ENCODE results near the gene TMEM143.

TMEM143 gene

DNA sequence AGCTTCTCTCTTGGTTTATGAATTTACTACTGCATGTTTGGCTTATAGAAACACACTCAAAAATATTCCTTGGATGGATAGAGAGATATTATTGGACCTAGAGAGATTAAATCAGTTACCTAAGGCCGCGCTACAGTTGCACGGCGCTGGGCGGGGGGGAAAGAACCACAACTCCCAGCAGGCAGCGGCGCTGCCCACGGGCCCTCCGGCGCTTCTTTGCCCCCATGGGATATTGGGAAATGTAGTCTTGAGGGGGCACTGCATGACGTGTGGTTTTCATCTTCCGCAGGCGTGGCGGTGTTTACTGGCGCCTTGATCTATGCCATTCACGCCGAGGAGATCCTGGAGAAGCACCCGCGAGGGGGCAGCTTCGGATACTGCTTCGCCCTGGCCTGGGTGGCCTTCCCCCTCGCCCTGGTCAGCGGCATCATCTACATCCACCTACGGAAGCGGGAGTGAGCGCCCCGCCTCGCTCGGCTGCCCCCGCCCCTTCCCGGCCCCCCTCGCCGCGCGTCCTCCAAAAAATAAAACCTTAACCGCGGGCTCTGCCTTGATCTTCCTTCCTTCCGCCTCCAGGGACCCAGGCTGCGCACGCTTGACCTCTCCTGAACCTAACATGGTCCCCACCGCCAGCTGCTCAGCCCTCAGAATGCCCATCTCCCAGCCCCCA, 33.6 kb downstream of the TMEM143 start:
- Histone ChIP-seq H4K8ac (ENCODE audit: low read depth, low read length) (peak overlapping the region; percentile 82), H3K23ac (ENCODE audit: low read length) (no peak overlapping the region), H3K4ac (ENCODE audit: low read depth, low read length) (peak overlapping the region; percentile 74), H2AK5ac (ENCODE audit: low read length) (peak overlapping the region; percentile 67), H3K18ac (ENCODE audit: low read length) (peak overlapping the region; percentile 25), H4K12ac (ENCODE audit: low read depth, low read length) (peak overlapping the region; percentile 92), H2BK5ac (ENCODE audit: low read depth, low read length, poor library complexity) (peak overlapping the region; percentile 61), H2BK12ac (ENCODE audit: low read length) (peak overlapping the region; percentile 56), H2BK120ac (ENCODE audit: insufficient read depth, low read length, poor library complexity) (peak overlapping the region; percentile 37), H3K9ac (ENCODE audit: low read length) (peak overlapping the region; percentile 54), H3K27me3 (ENCODE audit: insufficient read depth, low read length) (no peaks in the 10 kb centered on the region), H3K14ac (ENCODE audit: low read length) (peak overlapping the region; percentile 88), H3K79me2 (ENCODE audit: control insufficient read depth, insufficient read depth, low read length, poor library complexity) (peaks cover 3% of the 10 kb centered on the region), H3K79me1 (ENCODE audit: low read length) (peaks cover 19% of the 10 kb centered on the region), H4K91ac (ENCODE audit: low read depth, low read length) (peak overlapping the region; percentile 94), H2AFZ (ENCODE audit: insufficient read depth, low read length, poor library complexity) (peak overlapping the region; percentile 57), H3K36me3 (ENCODE audit: control insufficient read depth in 1 of 2, insufficient read depth in 2 of 2, low read length in 2 of 2) (no peaks in the 10 kb centered on the region), H3K4me3 (ENCODE audit: low read depth, low read length) (peak overlapping the region; percentile 72), H3K4me1 (ENCODE audit: control insufficient read depth in 1 of 2, insufficient read depth in 2 of 2, low read length in 2 of 2) (peaks cover 22 to 29% of the 10 kb centered on the region in 2 experiments), H3K27ac (ENCODE audit: low read depth, low read length) (peak overlapping the region; percentile 44), H3K4me2 (ENCODE audit: low read length) (peak overlapping the region; percentile 76), H3K9me3 (ENCODE audit: insufficient read depth, low read depth, low read length) (peaks cover 4% of the 10 kb centered on the region)
- WGBS (ENCODE audit: extremely low coverage, insufficient coverage, insufficient read length), result no CpG with 5 or more reads among the region's 41 CpGs
- peak; percentile 72 to 88 for DNase-seq

DNA sequence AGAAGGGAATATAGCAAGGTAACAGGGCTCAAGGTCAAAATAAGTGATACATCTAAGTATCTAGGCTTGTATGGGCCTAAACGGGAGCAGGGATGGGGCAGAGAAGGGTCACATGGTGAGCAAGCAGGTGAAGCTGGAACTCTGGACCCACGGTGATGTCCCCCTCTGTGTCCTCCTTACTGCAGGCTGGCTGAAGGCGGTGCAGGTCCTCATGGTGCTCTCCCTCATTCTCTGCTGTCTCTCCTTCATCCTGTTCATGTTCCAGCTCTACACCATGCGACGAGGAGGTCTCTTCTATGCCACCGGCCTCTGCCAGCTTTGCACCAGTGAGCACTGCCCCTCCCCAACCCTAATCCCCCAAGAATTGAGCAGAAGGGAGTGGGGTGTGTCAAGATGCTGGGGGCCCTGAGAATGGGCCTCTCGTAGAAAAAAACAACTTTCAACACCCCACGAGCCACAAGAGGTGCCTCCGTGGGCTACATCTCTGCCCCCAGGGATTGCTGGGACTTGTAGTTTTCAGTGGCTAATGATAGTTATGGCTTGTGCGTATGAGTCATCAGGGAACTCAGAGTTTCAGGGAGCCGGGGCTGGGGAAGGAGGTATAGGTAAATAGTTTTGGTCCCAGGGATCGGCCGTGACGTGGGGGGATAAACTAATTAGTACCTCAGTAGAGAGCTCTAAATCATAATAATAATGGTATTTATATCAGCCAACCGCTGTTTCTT, 34.4 kb downstream of the TMEM143 start:
- no CpG with 5 or more reads among the region's 15 CpGs for WGBS (ENCODE audit: extremely low coverage, insufficient coverage, insufficient read length)
- no peak overlapping the region for H4K12ac ChIP-seq (ENCODE audit: low read depth, low read length)

DNA sequence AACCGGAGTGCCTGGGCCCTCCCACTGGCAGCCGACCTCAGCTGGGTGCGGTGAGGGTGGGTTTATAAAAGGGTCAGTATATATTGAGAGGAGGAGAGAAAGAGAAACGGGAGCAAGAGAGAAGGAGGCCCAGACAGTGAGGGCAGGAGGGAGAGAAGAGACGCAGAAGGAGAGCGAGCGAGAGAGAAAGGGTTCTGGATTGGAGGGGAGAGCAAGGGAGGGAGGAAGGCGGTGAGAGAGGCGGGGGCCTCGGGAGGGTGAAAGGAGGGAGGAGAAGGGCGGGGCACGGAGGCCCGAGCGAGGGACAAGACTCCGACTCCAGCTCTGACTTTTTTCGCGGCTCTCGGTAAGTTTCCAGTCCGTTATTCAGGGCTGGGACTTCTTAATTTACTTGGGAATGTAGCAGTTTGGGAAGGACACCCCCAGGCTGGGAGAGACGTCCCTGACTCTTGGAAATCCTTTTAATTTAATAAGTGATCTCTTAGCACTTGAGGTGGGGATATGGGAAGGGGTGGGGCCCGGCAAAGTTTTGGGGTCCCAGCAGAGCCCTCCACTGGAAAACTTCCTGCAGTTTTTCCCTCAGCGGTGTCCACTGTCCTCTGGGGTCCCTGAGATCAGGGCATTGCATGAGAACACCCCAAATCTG, 38.4 kb downstream of the TMEM143 start, which contains the start of gene EMP3:
Gene EMP3, plus strand, starts transcription at position 288 of the 646 bp plus-strand sequence. CDS start 1,293 bp downstream, outside the sequence.
- Histone ChIP-seq H2BK5ac (ENCODE audit: low read depth, low read length, poor library complexity) (peak within 1 kb of the TSS; percentile 41), H2BK12ac (ENCODE audit: low read length) (peak within 1 kb of the TSS; percentile 71)
- no CpG with 5 or more reads among the region's 22 CpGs for WGBS (ENCODE audit: extremely low coverage, insufficient coverage, insufficient read length)

More for the DNA sequence above, 34.4 kb downstream of the TMEM143 start:
- Histone ChIP-seq H3K18ac (ENCODE audit: low read length) (no peak overlapping the region), H3K4me3 (ENCODE audit: low read depth, low read length) (no peak overlapping the region), H3K27ac (ENCODE audit: low read depth, low read length) (no peak overlapping the region), H2AFZ (ENCODE audit: insufficient read depth, low read length, poor library complexity) (no peak overlapping the region), H2BK12ac (ENCODE audit: low read length) (peak overlapping the region; percentile 42), H3K4me1 (ENCODE audit: control insufficient read depth in 1 of 2, insufficient read depth in 2 of 2, low read length in 2 of 2) (peaks cover 24 to 34% of the 10 kb centered on the region in 2 experiments), H3K79me2 (ENCODE audit: control insufficient read depth, insufficient read depth, low read length, poor library complexity) (peaks cover 3% of the 10 kb centered on the region), H2AK5ac (ENCODE audit: low read length) (peak overlapping the region; percentile 42), H3K9ac (ENCODE audit: low read length) (no peak overlapping the region), H3K36me3 (ENCODE audit: control insufficient read depth in 1 of 2, insufficient read depth in 2 of 2, low read length in 2 of 2) (no peaks in the 10 kb centered on the region), H3K79me1 (ENCODE audit: low read length) (peaks cover 19% of the 10 kb centered on the region), H3K14ac (ENCODE audit: low read length) (no peak overlapping the region), H3K9me3 (ENCODE audit: insufficient read depth, low read depth, low read length) (peaks cover 4% of the 10 kb centered on the region), H3K4me2 (ENCODE audit: low read length) (peak overlapping the region; percentile 76), H2BK5ac (ENCODE audit: low read depth, low read length, poor library complexity) (no peak overlapping the region), H2BK120ac (ENCODE audit: insufficient read depth, low read length, poor library complexity) (no peak overlapping the region), H3K27me3 (ENCODE audit: insufficient read depth, low read length) (no peaks in the 10 kb centered on the region), H4K91ac (ENCODE audit: low read depth, low read length) (no peak overlapping the region), H3K4ac (ENCODE audit: low read depth, low read length) (no peak overlapping the region), H4K8ac (ENCODE audit: low read depth, low read length) (peak overlapping the region; percentile 11), H3K23ac (ENCODE audit: low read length) (no peak overlapping the region)
- DNase-seq, result peak in 1 of 2 donors; percentile 56

More for the DNA sequence above, 38.4 kb downstream of the TMEM143 start, which contains the start of gene EMP3:
- peaks cover 20% of the 10 kb centered on the region for H3K79me1 ChIP-seq (ENCODE audit: low read length)
- peak within 1 kb of the TSS; percentile 54 for H4K8ac ChIP-seq (ENCODE audit: low read depth, low read length)
- no peak within 1 kb of the TSS for H3K4me3 ChIP-seq (ENCODE audit: low read depth, low read length)
- no peak within 1 kb of the TSS for H3K14ac ChIP-seq (ENCODE audit: low read length)
- peak; percentile 63 to 70 for DNase-seq
- H3K79me2 ChIP-seq (ENCODE audit: control insufficient read depth, insufficient read depth, low read length, poor library complexity), result peaks cover 6% of the 10 kb centered on the region
- H3K4me1 ChIP-seq (ENCODE audit: control insufficient read depth in 1 of 2, insufficient read depth in 2 of 2, low read length in 2 of 2), result peaks cover 18 to 22% of the 10 kb centered on the region in 2 experiments
- no peak within 1 kb of the TSS for H3K9ac ChIP-seq (ENCODE audit: low read length)
- peak within 1 kb of the TSS; percentile 47 for H3K18ac ChIP-seq (ENCODE audit: low read length)
- no peak within 1 kb of the TSS for H2AK5ac ChIP-seq (ENCODE audit: low read length)
- peak within 1 kb of the TSS; percentile 74 for H4K91ac ChIP-seq (ENCODE audit: low read depth, low read length)
- H4K12ac ChIP-seq (ENCODE audit: low read depth, low read length), result no peak within 1 kb of the TSS
- H3K27ac ChIP-seq (ENCODE audit: low read depth, low read length), result peak within 1 kb of the TSS; percentile 45
- no peak within 1 kb of the TSS for H3K23ac ChIP-seq (ENCODE audit: low read length)
- peak within 1 kb of the TSS; percentile 76 for H2BK120ac ChIP-seq (ENCODE audit: insufficient read depth, low read length, poor library complexity)
- no peaks in the 10 kb centered on the region for H3K36me3 ChIP-seq (ENCODE audit: control insufficient read depth in 1 of 2, insufficient read depth in 2 of 2, low read length in 2 of 2)
- H3K9me3 ChIP-seq (ENCODE audit: insufficient read depth, low read depth, low read length), result peaks cover 4% of the 10 kb centered on the region
- no peak within 1 kb of the TSS for H2AFZ ChIP-seq (ENCODE audit: insufficient read depth, low read length, poor library complexity)
- H3K4ac ChIP-seq (ENCODE audit: low read depth, low read length), result no peak within 1 kb of the TSS
- H3K27me3 ChIP-seq (ENCODE audit: insufficient read depth, low read length), result no peaks in the 10 kb centered on the region
- H3K4me2 ChIP-seq (ENCODE audit: low read length), result peak within 1 kb of the TSS; percentile 39
